Central memory CD8-positive, alpha-beta T cell (primary cell): Measurements from ENCODE around the gene TNFRSF11A.

Experiments
- ATAC-seq: fragments of 150-1000 bp; cut with Tn5 transposase; replicated peaks from 2 replicates; pipeline ENCODE4 v1.10.0; 2022; ENCODE audit warnings: mild to moderate bottlenecking, moderate FRiP score, moderate number of reproducible peaks; ENCODE audit not compliant: poor library complexity, severe bottlenecking; ENCODE audit errors: extremely low read depth
- DNase-seq, 2 donors: peaks; one replicate each; pipeline ENCODE4 v3.0.0; 2021; ENCODE audit warnings: low spot score in 2 of 2
- H3K27ac Mint-ChIP-seq: one replicate; pipeline ENCODE4 v1.8.0; 2022; ENCODE audit warnings: low read depth, mild to moderate bottlenecking, moderate library complexity, mixed read lengths
- H3K27me3 Mint-ChIP-seq: one replicate; pipeline ENCODE4 v1.8.0; 2022; ENCODE audit warnings: mixed read lengths
- H3K36me3 Mint-ChIP-seq: one replicate; pipeline ENCODE4 v1.8.0; 2022; ENCODE audit warnings: mild to moderate bottlenecking, moderate library complexity, mixed read lengths; ENCODE audit not compliant: insufficient read depth
- H3K4me1 Mint-ChIP-seq: one replicate; pipeline ENCODE4 v1.8.0; 2022; ENCODE audit warnings: mixed read lengths
- H3K4me3 Mint-ChIP-seq: one replicate; pipeline ENCODE4 v1.8.0; 2022; ENCODE audit warnings: mild to moderate bottlenecking, moderate library complexity, mixed read lengths
- H3K9me3 Mint-ChIP-seq: one replicate; pipeline ENCODE4 v1.8.0; 2022; ENCODE audit warnings: mixed read lengths

TNFRSF11A gene

DNA sequence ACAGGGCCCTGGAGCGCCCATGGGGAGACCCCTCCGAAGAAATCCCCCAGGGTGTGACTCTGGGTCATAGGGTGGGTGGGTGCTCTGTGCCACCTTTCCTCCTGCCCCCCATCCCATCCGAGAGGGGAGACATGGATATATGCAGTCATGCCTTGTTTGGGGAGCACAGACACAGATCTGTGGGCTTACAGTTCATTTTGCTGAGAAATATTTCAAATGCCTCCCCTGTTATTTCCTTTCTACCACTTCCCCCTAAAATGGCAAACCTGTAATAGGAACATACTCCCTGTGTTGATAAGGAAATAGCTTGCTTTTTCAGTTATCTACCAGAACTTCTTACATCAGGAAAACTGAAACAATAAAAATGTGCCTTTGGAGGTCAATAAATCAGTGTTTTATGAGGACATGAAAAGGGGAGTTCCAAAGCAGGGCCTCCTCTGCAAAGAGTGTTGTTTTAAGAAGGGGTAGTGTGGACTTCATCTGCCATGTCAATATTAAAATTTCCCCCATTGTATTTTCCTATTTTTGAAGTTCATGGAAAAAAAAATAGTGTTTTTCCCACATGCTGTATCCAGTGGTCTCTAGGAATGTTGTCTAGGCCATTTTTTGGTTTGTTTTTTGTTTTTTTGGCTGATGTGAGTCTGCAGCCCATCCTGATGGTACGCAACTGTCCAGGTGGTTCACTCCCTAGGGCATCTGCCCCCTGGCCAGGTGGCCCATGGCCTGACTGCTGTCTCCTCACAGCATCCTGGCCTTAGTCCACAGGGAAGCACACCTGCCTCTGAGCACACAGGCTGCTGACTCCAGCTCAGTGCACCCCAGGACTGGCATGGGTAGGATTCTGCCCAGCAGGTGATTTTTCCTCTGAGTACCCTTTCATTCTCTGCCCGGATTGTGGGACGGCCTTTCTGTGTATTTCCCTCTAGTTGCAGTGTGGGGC is 3.7 kb downstream of the TNFRSF11A start:
- peaks cover 8% of the 10 kb centered on the region for H3K36me3 Mint-ChIP-seq
- no peak for DNase-seq
- H3K27me3 Mint-ChIP-seq = peaks cover 94% of the 10 kb centered on the region
- no peak for ATAC-seq
- H3K4me3 Mint-ChIP-seq = no peak overlapping the region
- no peaks in the 10 kb centered on the region for H3K9me3 Mint-ChIP-seq
- H3K4me1 Mint-ChIP-seq = peaks cover 13% of the 10 kb centered on the region
- no peak overlapping the region for H3K27ac Mint-ChIP-seq

DNA sequence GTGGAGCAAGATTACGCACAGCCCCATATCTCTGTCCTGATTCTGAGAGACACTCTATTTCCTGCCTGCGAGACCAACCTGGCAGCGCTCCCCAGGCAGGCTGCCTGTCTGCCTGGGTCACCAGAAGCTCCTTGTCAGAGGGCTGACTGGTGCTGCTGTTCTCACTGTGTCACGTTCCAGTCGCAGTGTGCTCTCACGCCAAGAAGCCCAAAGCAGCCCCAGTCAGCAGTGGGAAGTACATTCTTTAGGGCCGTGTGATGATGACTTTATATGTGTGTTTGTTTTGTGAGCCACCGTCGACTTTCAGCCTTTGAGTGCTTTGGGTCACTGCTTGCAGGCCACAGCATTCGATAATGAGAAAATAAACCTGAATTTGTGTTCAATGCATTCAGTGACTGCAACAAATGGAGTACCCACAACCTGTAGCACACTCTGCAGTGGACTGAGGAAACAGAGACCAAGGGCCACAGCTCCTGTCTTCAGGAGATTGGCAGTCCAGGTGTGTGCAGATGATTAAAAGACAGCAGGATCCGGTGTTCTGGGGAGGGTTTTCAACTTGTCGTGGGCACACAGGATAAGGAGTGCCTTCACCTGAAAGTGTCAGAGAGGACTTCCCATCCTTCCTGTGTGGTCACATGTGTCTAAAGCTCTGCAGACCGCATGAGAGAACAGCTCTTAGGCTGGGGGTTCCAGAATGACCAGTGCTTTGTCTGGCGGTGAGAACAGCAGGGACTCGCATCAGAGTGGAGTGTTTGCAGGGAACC is 4.8 kb downstream of the TNFRSF11A start:
- Mint-ChIP-seq H3K4me3 (no peak overlapping the region), H3K36me3 (peaks cover 3% of the 10 kb centered on the region), H3K27me3 (peaks cover 94% of the 10 kb centered on the region), H3K27ac (peak overlapping the region; percentile 27), H3K9me3 (no peaks in the 10 kb centered on the region), H3K4me1 (peaks cover 7% of the 10 kb centered on the region)
- ATAC-seq = peak; percentile 29
- no peak for DNase-seq

DNA sequence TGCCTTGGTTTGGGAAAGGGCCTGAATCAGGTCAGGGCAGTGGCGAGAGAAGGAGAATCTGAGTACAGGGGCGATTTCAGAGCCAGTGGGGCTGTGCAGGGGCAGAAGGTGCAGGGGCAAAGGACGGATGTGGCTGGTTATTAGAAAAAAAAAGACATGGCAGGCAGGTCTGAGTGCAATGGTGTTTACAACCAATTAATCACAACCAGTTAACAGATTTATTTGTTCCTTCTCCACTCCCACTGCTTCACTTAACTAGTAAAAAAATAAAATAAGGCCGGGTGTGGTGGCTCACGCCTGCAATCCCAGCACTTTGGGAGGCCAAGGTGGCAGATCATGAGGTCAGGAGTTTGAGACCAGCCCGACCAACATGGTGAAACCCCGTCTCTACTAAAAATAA is 5.5 kb downstream of the TNFRSF11A start:
- DNase-seq (no peak), ATAC-seq (no peak)
- H3K9me3 Mint-ChIP-seq = no peaks in the 10 kb centered on the region
- peaks cover 7% of the 10 kb centered on the region for H3K4me1 Mint-ChIP-seq
- peaks cover 3% of the 10 kb centered on the region for H3K36me3 Mint-ChIP-seq
- peaks cover 94% of the 10 kb centered on the region for H3K27me3 Mint-ChIP-seq
- H3K4me3 Mint-ChIP-seq = no peak overlapping the region
- peak overlapping the region; percentile 27 for H3K27ac Mint-ChIP-seq

DNA sequence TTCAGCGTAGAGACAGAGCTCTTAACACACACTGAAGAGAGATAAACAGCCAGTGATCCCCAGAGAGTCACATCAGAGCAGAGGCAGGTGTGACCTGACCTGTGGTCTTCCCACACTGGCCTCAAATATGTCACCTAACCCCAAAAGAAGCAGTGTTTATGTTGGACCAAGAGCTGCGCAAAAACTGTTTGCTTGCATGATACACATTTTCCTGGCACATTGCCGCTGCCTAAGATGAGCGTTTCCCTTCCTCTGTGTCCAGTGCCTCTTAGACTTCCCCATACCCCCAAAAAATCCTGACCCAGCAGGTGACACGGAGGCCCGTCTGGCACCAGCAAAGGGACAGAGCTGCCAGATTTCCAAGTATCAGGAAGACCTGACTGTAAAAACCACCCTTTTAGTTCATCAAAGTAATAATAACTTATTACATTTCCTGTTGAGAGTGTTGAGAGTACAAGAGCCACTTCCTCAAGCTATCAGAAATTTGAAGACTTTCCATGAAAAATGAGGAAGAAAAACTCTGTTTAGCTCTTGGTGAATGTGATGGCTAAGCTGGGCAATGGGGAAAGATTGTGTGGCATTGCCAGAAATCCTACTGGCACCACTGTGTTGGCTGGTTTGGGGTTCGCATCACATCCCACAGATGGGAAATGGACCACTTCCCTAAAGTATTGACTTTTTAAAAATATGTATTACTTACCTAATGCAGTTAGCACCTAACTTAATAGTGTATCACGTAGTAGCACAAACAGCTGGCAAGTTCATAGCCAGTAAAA is 6.7 kb downstream of the TNFRSF11A start:
- no peaks in the 10 kb centered on the region for H3K4me1 Mint-ChIP-seq
- no peak overlapping the region for H3K27ac Mint-ChIP-seq
- DNase-seq (no peak), ATAC-seq (no peak)
- H3K9me3 Mint-ChIP-seq = no peaks in the 10 kb centered on the region
- H3K4me3 Mint-ChIP-seq = no peak overlapping the region
- H3K36me3 Mint-ChIP-seq = peaks cover 3% of the 10 kb centered on the region
- H3K27me3 Mint-ChIP-seq = peaks cover 83% of the 10 kb centered on the region

DNA sequence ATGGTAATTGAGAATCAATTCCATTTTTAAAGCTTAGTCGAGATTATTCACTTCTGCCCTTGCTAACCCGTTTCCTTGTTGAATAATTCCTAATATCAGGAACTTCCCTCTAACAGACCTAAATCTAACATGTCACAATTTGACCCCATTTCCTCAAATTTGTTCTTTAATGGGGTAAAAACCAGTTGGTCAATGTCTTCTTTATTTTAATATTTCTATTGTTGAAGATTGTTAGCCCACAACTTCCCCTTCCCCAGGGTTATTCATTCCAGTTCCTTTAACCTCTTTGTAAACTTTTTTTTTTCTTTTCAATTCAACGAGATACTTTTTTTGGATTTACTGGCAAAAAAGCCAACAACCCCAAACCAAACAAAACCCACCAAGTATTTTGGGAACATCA is 7.3 kb downstream of the TNFRSF11A start:
- H3K9me3 Mint-ChIP-seq = no peaks in the 10 kb centered on the region
- peaks cover 3% of the 10 kb centered on the region for H3K36me3 Mint-ChIP-seq
- no peaks in the 10 kb centered on the region for H3K4me1 Mint-ChIP-seq
- no peak overlapping the region for H3K27ac Mint-ChIP-seq
- ATAC-seq (no peak), DNase-seq (no peak)
- H3K4me3 Mint-ChIP-seq = no peak overlapping the region
- H3K27me3 Mint-ChIP-seq = peaks cover 81% of the 10 kb centered on the region

DNA sequence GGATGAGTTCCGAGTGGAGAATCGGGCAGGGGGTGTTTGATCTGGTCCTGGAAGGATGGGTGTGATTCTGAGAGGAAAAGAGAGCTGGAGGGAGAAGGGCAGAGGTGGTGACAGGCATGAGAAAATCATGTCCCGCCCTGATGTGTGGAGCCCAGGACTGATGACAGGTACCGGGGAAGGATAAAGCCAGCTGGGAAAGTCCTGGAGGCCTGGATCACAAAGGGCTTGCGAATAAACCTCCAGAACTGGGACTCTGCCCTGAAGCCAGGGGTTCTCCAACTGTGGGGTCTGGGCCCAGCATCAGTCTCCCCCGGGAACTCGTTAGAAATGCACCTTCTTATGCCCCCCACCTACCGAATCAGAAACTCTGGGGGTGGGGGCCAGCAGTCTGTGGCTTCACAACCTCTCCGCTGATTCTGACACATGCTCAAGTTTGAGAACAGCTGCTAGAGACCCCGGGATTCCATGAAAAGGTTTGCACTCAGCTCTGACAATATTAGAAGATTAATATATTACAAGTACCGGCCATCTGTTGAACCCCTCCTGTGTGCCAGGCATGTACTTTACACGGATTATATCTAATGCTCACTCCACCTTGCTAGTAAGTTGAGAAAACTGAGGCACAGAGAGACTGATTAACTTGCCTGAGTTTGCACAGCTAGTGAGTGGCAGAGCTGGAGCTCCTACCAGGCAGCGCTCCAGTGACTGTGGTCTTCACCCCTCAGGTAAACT is 8.0 kb downstream of the TNFRSF11A start:
- no peak for DNase-seq
- no peak overlapping the region for H3K4me3 Mint-ChIP-seq
- no peak overlapping the region for H3K27ac Mint-ChIP-seq
- peaks cover 81% of the 10 kb centered on the region for H3K27me3 Mint-ChIP-seq
- H3K36me3 Mint-ChIP-seq = peaks cover 3% of the 10 kb centered on the region
- H3K9me3 Mint-ChIP-seq = no peaks in the 10 kb centered on the region
- no peak for ATAC-seq
- no peaks in the 10 kb centered on the region for H3K4me1 Mint-ChIP-seq

DNA sequence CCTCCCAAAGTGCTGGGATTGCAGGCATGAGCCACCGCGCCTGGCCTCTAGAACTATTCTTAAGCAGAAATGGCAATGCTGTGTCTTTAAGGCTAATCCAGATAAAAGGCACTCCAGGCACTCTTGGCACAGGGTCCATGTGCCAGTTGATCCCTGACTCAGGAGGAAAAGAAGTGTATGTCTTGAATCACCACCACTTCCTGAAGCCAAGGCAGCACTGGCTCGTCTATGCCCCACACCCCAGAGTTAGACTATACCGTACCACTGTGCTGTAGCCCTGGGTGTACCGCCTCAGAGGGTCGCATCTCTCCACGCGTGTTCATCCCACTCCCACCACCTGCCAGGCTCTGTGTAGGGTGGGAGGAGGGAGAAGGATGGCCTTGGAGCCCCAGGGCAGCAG is 9.0 kb downstream of the TNFRSF11A start:
- no peak overlapping the region for H3K4me3 Mint-ChIP-seq
- H3K27ac Mint-ChIP-seq = no peak overlapping the region
- no peaks in the 10 kb centered on the region for H3K9me3 Mint-ChIP-seq
- no peaks in the 10 kb centered on the region for H3K4me1 Mint-ChIP-seq
- H3K27me3 Mint-ChIP-seq = peaks cover 81% of the 10 kb centered on the region
- H3K36me3 Mint-ChIP-seq = peaks cover 3% of the 10 kb centered on the region
- DNase-seq = no peak
- ATAC-seq = no peak

DNA sequence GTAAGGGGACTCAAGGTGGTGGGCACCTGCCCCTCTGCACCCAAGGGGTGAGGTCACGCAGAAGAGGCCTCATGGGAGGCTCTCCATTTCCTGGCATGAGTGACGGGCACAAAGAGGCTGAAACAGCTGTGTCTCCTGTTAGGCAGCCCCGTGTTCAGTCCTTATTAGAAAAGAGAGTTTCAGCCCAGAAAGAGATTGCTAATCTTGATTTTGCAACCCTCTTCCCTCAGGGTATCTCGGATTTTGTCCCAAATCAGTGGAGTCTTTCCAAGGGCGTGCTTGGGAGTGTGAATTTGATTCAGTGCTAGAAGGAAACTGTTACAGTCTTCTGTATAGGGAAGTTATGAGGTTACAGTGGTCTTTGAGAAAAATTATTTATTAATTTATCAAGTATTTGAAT is 10.4 kb downstream of the TNFRSF11A start:
- no peak overlapping the region for H3K27ac Mint-ChIP-seq
- DNase-seq (no peak), ATAC-seq (no peak)
- H3K27me3 Mint-ChIP-seq = peaks cover 79% of the 10 kb centered on the region
- H3K4me1 Mint-ChIP-seq = no peaks in the 10 kb centered on the region
- peaks cover 2% of the 10 kb centered on the region for H3K36me3 Mint-ChIP-seq
- H3K4me3 Mint-ChIP-seq = no peak overlapping the region
- no peaks in the 10 kb centered on the region for H3K9me3 Mint-ChIP-seq

DNA sequence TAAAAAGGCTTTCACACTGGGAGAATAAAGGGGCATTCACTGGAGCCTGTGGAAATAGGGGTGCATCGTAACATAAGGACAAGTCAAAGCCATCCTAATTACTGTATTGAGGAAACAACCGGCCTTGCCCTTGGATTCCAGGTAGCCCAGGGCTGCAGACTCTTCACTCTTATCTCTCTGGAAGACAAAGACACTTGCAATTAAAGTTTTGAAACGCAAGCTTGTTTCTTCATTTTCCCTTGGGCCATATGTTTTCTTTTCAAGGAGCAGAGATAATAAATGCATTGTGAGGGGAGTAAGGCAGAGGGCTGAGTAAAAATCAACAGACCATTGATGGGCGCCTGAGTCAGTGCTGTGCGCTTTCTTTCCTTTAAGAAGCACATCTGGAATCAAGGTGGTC is 11.5 kb downstream of the TNFRSF11A start:
- peaks cover 78% of the 10 kb centered on the region for H3K27me3 Mint-ChIP-seq
- DNase-seq (no peak), ATAC-seq (no peak)
- peaks cover 2% of the 10 kb centered on the region for H3K36me3 Mint-ChIP-seq
- no peak overlapping the region for H3K27ac Mint-ChIP-seq
- H3K4me1 Mint-ChIP-seq = no peaks in the 10 kb centered on the region
- no peak overlapping the region for H3K4me3 Mint-ChIP-seq
- no peaks in the 10 kb centered on the region for H3K9me3 Mint-ChIP-seq

DNA sequence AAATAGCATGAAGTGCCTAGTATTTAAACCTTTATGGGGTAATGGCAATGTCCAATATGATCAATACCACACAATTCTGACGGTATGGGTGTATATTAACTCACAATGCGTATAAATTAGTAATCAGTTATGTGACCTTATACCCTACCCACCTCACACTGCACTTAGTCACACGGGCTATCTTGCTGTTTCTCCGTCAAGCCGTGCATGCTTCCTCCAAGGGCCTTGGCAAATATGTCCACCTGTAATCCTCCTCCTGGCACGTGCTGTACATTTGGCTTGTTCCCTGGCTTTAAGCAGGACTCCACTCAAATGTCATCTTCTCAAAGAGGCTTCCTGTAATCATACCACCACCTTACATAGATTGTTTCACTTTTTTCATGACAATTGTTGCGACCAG is 12.2 kb downstream of the TNFRSF11A start:
- Mint-ChIP-seq H3K9me3 (no peaks in the 10 kb centered on the region), H3K4me3 (no peak overlapping the region), H3K27ac (no peak overlapping the region), H3K4me1 (no peaks in the 10 kb centered on the region), H3K27me3 (peaks cover 73% of the 10 kb centered on the region), H3K36me3 (no peaks in the 10 kb centered on the region)
- no peak for DNase-seq
- no peak for ATAC-seq

DNA sequence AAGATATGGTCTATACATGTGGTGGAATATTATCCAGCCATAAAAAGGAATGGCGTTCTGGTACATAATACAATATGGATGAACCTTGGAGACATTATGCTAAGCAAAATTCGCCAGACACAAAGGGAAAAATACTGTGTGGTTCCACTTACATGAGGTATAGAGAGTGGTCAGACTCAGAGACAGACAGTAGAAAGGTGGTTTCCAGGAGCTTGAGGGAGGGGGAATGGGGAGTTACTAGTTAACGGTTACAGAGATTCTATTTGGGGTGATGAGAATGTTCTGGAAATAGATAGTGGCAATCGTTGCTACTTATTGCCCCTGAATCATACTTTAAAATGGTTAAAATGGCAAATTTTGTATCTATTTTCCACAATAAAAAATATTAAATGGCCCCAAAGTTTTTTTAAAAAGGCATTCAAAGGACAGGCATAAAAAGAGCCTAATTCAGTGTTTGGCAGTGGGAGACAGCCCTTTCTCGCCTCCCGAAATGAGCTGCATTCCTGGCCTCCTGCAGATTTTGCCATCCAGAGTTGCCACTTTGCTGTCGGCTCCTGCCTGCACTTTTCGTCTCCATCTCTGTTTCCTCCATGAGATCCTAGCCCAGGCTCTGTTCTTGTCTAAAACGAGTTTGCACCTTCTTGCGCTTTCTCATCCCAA is 13.5 kb downstream of the TNFRSF11A start:
- H3K9me3 Mint-ChIP-seq = no peaks in the 10 kb centered on the region
- peaks cover 61% of the 10 kb centered on the region for H3K27me3 Mint-ChIP-seq
- no peak overlapping the region for H3K27ac Mint-ChIP-seq
- H3K36me3 Mint-ChIP-seq = no peaks in the 10 kb centered on the region
- no peaks in the 10 kb centered on the region for H3K4me1 Mint-ChIP-seq
- ATAC-seq = no peak
- no peak overlapping the region for H3K4me3 Mint-ChIP-seq
- DNase-seq = no peak
